GM23338 (cell line): ENCODE results near the gene TM9SF2.

Experiments
- CREB1 ChIP-seq: fragments of 250-450 bp; sonication (Bioruptor Pico); IDR thresholded peaks from 2 replicates; pipeline ENCODE4 v1.5.0; 2020; ENCODE audit warnings: low read depth, mild to moderate bottlenecking, moderate library complexity
- EZH2 ChIP-seq: fragments of 200-600 bp; sonication (generic); IDR thresholded peaks from one replicate; pipeline ENCODE4 v1.8.0; 2017; ENCODE audit warnings: antibody characterized with exemption, mild to moderate bottlenecking, low read depth; ENCODE audit not compliant: unreplicated experiment
- EZH2phosphoT487 ChIP-seq: fragments of 200-600 bp; sonication (generic); IDR thresholded peaks from one replicate; pipeline ENCODE4 v1.8.1; 2018; ENCODE audit warnings: antibody characterized with exemption; ENCODE audit not compliant: unreplicated experiment
- JUNB ChIP-seq: IDR thresholded peaks from one replicate; pipeline ENCODE4 v1.6.1; 2016; ENCODE audit warnings: antibody characterized with exemption; ENCODE audit not compliant: unreplicated experiment
- NANOG ChIP-seq: IDR thresholded peaks from 2 replicates; pipeline ENCODE4 v1.6.1; 2016; ENCODE audit warnings: antibody characterized with exemption, borderline replicate concordance
- POLR2AphosphoS5 ChIP-seq: IDR thresholded peaks from 2 replicates; pipeline ENCODE4 v1.6.1; 2016; ENCODE audit warnings: antibody characterized with exemption, low read depth
- STAT1 ChIP-seq: IDR thresholded peaks from one replicate; pipeline ENCODE4 v1.6.1; 2016; ENCODE audit warnings: antibody characterized with exemption; ENCODE audit not compliant: unreplicated experiment
- ZNF331 ChIP-seq: fragments of 250-450 bp; sonication (Bioruptor Pico); IDR thresholded peaks from 2 replicates; pipeline ENCODE4 v1.5.0; 2020; ENCODE audit warnings: low read depth, mild to moderate bottlenecking, moderate library complexity
- TF ChIP-seq, protein P1 (sequence below), 2 experiments: fragments of 200-600 bp in 1 of 2; sonication (generic) in 1 of 2; conservative IDR thresholded peaks; 2 replicates each; pipeline versions ENCODE4 v1.5.1 to v1.6.1; 2016 to 2017; ENCODE audit warnings: antibody characterized with exemption in 2 of 2, low read depth in 2 of 2, mild to moderate bottlenecking in 2 of 2, moderate library complexity in 1 of 2
- TF ChIP-seq, protein P2 (sequence below): IDR thresholded peaks from one replicate; pipeline ENCODE4 v1.6.1; 2018; ENCODE audit warnings: antibody characterized with exemption; ENCODE audit not compliant: unreplicated experiment
- TF ChIP-seq, protein P3 (sequence below): IDR thresholded peaks from 2 replicates; pipeline ENCODE4 v1.6.1; 2016; ENCODE audit warnings: antibody characterized with exemption
- TF ChIP-seq, protein P4 (sequence below): fragments of 250-450 bp; sonication (Bioruptor Pico); IDR thresholded peaks from 2 replicates; pipeline ENCODE4 v1.5.0; 2020; ENCODE audit warnings: mild to moderate bottlenecking, moderate library complexity

DNA sequence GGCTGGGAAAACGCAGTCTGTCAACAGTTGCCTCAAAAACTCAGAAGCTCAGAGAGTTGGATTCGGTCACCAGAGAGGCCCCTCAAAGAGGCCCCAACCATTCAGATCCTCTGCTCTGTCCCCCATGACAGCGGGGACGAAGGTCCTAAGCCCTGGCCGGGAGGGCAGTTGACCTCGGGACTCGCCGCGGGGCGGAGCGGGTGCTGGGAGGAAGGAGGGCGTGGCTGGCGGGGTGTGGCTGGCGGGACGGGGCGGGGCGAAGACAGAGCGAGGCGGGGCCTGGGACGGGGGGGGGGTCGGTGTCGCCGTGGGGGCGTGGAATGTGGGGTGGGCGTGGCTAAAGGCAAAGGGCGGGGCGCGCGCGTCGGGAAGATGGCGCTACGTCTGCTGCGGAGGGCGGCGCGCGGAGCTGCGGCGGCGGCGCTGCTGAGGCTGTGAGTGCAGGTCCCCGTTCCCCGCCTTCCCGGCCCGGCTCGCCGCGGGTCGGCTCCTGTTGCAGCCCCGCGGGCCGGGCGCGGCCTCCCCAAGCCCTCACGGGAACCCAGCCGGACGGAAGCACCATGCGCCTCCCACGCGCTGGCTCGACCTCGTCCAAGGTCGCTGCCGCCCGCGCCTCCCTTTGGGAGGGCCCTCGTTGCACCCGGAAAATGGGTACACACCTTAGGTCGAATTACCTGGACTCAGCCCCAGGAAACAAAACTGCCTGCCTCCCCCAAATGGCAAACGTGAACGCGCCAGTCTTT, 105.2 kb downstream of the TM9SF2 start, which contains the start of gene CLYBL:
- TF ChIP-seq, protein P1, sequence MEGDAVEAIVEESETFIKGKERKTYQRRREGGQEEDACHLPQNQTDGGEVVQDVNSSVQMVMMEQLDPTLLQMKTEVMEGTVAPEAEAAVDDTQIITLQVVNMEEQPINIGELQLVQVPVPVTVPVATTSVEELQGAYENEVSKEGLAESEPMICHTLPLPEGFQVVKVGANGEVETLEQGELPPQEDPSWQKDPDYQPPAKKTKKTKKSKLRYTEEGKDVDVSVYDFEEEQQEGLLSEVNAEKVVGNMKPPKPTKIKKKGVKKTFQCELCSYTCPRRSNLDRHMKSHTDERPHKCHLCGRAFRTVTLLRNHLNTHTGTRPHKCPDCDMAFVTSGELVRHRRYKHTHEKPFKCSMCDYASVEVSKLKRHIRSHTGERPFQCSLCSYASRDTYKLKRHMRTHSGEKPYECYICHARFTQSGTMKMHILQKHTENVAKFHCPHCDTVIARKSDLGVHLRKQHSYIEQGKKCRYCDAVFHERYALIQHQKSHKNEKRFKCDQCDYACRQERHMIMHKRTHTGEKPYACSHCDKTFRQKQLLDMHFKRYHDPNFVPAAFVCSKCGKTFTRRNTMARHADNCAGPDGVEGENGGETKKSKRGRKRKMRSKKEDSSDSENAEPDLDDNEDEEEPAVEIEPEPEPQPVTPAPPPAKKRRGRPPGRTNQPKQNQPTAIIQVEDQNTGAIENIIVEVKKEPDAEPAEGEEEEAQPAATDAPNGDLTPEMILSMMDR (conservative IDR thresholded peaks at IDR 0.05; ENCODE audit: low read depth in 2 of 2): no peak; a peak in 1 of 4 replicates
- no peak for TF ChIP-seq EZH2
- TF ChIP-seq EZH2phosphoT487: no peak
- TF ChIP-seq, protein P2, sequence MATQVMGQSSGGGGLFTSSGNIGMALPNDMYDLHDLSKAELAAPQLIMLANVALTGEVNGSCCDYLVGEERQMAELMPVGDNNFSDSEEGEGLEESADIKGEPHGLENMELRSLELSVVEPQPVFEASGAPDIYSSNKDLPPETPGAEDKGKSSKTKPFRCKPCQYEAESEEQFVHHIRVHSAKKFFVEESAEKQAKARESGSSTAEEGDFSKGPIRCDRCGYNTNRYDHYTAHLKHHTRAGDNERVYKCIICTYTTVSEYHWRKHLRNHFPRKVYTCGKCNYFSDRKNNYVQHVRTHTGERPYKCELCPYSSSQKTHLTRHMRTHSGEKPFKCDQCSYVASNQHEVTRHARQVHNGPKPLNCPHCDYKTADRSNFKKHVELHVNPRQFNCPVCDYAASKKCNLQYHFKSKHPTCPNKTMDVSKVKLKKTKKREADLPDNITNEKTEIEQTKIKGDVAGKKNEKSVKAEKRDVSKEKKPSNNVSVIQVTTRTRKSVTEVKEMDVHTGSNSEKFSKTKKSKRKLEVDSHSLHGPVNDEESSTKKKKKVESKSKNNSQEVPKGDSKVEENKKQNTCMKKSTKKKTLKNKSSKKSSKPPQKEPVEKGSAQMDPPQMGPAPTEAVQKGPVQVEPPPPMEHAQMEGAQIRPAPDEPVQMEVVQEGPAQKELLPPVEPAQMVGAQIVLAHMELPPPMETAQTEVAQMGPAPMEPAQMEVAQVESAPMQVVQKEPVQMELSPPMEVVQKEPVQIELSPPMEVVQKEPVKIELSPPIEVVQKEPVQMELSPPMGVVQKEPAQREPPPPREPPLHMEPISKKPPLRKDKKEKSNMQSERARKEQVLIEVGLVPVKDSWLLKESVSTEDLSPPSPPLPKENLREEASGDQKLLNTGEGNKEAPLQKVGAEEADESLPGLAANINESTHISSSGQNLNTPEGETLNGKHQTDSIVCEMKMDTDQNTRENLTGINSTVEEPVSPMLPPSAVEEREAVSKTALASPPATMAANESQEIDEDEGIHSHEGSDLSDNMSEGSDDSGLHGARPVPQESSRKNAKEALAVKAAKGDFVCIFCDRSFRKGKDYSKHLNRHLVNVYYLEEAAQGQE: no peak
- peak; percentile 70 for TF ChIP-seq CREB1 (CRISPR knock-in tag)
- peak; percentile 66 for TF ChIP-seq POLR2AphosphoS5
- TF ChIP-seq JUNB: no peak
- TF ChIP-seq NANOG: no peak
- TF ChIP-seq STAT1: no peak
- no peak for TF ChIP-seq ZNF331 (CRISPR knock-in tag)
- TF ChIP-seq, protein P3, sequence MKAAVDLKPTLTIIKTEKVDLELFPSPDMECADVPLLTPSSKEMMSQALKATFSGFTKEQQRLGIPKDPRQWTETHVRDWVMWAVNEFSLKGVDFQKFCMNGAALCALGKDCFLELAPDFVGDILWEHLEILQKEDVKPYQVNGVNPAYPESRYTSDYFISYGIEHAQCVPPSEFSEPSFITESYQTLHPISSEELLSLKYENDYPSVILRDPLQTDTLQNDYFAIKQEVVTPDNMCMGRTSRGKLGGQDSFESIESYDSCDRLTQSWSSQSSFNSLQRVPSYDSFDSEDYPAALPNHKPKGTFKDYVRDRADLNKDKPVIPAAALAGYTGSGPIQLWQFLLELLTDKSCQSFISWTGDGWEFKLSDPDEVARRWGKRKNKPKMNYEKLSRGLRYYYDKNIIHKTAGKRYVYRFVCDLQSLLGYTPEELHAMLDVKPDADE: no peak
- TF ChIP-seq, protein P4, sequence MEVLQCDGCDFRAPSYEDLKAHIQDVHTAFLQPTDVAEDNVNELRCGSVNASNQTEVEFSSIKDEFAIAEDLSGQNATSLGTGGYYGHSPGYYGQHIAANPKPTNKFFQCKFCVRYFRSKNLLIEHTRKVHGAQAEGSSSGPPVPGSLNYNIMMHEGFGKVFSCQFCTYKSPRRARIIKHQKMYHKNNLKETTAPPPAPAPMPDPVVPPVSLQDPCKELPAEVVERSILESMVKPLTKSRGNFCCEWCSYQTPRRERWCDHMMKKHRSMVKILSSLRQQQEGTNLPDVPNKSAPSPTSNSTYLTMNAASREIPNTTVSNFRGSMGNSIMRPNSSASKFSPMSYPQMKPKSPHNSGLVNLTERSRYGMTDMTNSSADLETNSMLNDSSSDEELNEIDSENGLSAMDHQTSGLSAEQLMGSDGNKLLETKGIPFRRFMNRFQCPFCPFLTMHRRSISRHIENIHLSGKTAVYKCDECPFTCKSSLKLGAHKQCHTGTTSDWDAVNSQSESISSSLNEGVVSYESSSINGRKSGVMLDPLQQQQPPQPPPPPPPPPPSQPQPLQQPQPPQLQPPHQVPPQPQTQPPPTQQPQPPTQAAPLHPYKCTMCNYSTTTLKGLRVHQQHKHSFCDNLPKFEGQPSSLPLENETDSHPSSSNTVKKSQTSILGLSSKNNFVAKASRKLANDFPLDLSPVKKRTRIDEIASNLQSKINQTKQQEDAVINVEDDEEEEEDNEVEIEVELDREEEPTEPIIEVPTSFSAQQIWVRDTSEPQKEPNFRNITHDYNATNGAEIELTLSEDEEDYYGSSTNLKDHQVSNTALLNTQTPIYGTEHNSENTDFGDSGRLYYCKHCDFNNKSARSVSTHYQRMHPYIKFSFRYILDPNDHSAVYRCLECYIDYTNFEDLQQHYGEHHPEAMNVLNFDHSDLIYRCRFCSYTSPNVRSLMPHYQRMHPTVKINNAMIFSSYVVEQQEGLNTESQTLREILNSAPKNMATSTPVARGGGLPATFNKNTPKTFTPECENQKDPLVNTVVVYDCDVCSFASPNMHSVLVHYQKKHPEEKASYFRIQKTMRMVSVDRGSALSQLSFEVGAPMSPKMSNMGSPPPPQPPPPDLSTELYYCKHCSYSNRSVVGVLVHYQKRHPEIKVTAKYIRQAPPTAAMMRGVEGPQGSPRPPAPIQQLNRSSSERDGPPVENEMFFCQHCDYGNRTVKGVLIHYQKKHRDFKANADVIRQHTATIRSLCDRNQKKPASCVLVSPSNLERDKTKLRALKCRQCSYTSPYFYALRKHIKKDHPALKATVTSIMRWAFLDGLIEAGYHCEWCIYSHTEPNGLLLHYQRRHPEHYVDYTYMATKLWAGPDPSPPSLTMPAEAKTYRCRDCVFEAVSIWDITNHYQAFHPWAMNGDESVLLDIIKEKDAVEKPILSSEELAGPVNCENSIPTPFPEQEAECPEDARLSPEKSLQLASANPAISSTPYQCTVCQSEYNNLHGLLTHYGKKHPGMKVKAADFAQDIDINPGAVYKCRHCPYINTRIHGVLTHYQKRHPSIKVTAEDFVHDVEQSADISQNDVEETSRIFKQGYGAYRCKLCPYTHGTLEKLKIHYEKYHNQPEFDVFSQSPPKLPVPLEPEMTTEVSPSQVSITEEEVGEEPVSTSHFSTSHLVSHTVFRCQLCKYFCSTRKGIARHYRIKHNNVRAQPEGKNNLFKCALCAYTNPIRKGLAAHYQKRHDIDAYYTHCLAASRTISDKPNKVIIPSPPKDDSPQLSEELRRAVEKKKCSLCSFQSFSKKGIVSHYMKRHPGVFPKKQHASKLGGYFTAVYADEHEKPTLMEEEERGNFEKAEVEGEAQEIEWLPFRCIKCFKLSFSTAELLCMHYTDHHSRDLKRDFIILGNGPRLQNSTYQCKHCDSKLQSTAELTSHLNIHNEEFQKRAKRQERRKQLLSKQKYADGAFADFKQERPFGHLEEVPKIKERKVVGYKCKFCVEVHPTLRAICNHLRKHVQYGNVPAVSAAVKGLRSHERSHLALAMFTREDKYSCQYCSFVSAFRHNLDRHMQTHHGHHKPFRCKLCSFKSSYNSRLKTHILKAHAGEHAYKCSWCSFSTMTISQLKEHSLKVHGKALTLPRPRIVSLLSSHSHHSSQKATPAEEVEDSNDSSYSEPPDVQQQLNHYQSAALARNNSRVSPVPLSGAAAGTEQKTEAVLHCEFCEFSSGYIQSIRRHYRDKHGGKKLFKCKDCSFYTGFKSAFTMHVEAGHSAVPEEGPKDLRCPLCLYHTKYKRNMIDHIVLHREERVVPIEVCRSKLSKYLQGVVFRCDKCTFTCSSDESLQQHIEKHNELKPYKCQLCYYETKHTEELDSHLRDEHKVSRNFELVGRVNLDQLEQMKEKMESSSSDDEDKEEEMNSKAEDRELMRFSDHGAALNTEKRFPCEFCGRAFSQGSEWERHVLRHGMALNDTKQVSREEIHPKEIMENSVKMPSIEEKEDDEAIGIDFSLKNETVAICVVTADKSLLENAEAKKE (CRISPR knock-in tag): no peak
